SK-N-MC (cell line): ENCODE results near the gene CES3.

Experiments
- EZH2 ChIP-seq: fragments of 200-600 bp; sonication (generic); IDR thresholded peaks from one replicate; pipeline ENCODE4 v1.6.1; 2017; ENCODE audit warnings: antibody characterized with exemption
- POLR2AphosphoS5 ChIP-seq: IDR thresholded peaks from 2 replicates; pipeline ENCODE4 v1.6.1; 2012; ENCODE audit warnings: mild to moderate bottlenecking, low read depth, low read length, borderline replicate concordance

- TF ChIP-seq EZH2 (no peak), POLR2AphosphoS5 (no peak)
Observed at GRCh38 chr16:66940236-66940635, 20.8 kb upstream of the CES3 start.
